IPS-18a (cell line): ENCODE data around the gene CSRP3.

Experiments used
- H3K27ac ChIP-seq: one replicate; pipeline ENCODE4 v1.5.1; 2013; ENCODE audit warnings: low read length
- H3K27me3 ChIP-seq: one replicate; pipeline ENCODE4 v1.6.1; 2013; ENCODE audit warnings: mild to moderate bottlenecking, low read length; ENCODE audit not compliant: control insufficient read depth, insufficient read depth
- H3K36me3 ChIP-seq: one replicate; pipeline ENCODE4 v1.6.1; 2013; ENCODE audit warnings: low read depth, low read length; ENCODE audit not compliant: control insufficient read depth
- H3K4me1 ChIP-seq: one replicate; pipeline ENCODE4 v1.6.1; 2013; ENCODE audit warnings: low read depth, low read length; ENCODE audit not compliant: control insufficient read depth
- H3K4me3 ChIP-seq: one replicate; pipeline ENCODE4 v1.5.1; 2013; ENCODE audit warnings: low read length
- H3K9ac ChIP-seq: one replicate; pipeline ENCODE4 v1.6.1; 2013; ENCODE audit warnings: mild to moderate bottlenecking, low read length, moderate library complexity
- H3K9me3 ChIP-seq: one replicate; pipeline ENCODE4 v1.6.1; 2013; ENCODE audit warnings: low read depth, low read length; ENCODE audit not compliant: control insufficient read depth

The CSRP3 gene

GRCh38 chr11:19220903-19221724 lies 19.3 kb upstream of the CSRP3 start:
- no peak overlapping the region for H3K4me3 ChIP-seq
- H3K36me3 ChIP-seq: peaks cover 27% of the 10 kb centered on the region
- no peaks in the 10 kb centered on the region for H3K9me3 ChIP-seq
- H3K27ac ChIP-seq: no peak overlapping the region
- H3K4me1 ChIP-seq: no peaks in the 10 kb centered on the region
- no peaks in the 10 kb centered on the region for H3K27me3 ChIP-seq
- H3K9ac ChIP-seq: no peak overlapping the region

GRCh38 chr11:19218786-19219460 lies 17.1 kb upstream of the CSRP3 start:
- peaks cover 8% of the 10 kb centered on the region for H3K36me3 ChIP-seq
- H3K9ac ChIP-seq: no peak overlapping the region
- no peak overlapping the region for H3K4me3 ChIP-seq
- H3K4me1 ChIP-seq: no peaks in the 10 kb centered on the region
- H3K27ac ChIP-seq: no peak overlapping the region
- H3K27me3 ChIP-seq: no peaks in the 10 kb centered on the region
- no peaks in the 10 kb centered on the region for H3K9me3 ChIP-seq

GRCh38 chr11:19218216-19218615 lies 16.4 kb upstream of the CSRP3 start:
- Histone ChIP-seq H3K4me1 (no peaks in the 10 kb centered on the region), H3K36me3 (peaks cover 2% of the 10 kb centered on the region), H3K27me3 (no peaks in the 10 kb centered on the region), H3K9ac (no peak overlapping the region), H3K27ac (no peak overlapping the region), H3K4me3 (no peak overlapping the region), H3K9me3 (no peaks in the 10 kb centered on the region)

GRCh38 chr11:19216709-19217374 lies 15.1 kb upstream of the CSRP3 start:
- Histone ChIP-seq H3K4me3 (no peak overlapping the region), H3K9ac (no peak overlapping the region), H3K4me1 (no peaks in the 10 kb centered on the region), H3K9me3 (no peaks in the 10 kb centered on the region), H3K27ac (no peak overlapping the region), H3K36me3 (no peaks in the 10 kb centered on the region), H3K27me3 (no peaks in the 10 kb centered on the region)

- Histone ChIP-seq H3K36me3 (no peaks in the 10 kb centered on the region), H3K4me1 (no peaks in the 10 kb centered on the region), H3K9ac (no peak overlapping the region), H3K9me3 (no peaks in the 10 kb centered on the region), H3K4me3 (no peak overlapping the region), H3K27me3 (no peaks in the 10 kb centered on the region), H3K27ac (no peak overlapping the region)
Measured at GRCh38 chr11:19216021-19216420, 14.2 kb upstream of the CSRP3 start.

- Histone ChIP-seq H3K9ac (no peak overlapping the region), H3K4me1 (no peaks in the 10 kb centered on the region), H3K4me3 (no peak overlapping the region), H3K27ac (no peak overlapping the region), H3K36me3 (no peaks in the 10 kb centered on the region), H3K9me3 (no peaks in the 10 kb centered on the region), H3K27me3 (no peaks in the 10 kb centered on the region)
Measured at GRCh38 chr11:19209617-19210370, 8.0 kb upstream of the CSRP3 start.

GRCh38 chr11:19208959-19209546 lies 7.3 kb upstream of the CSRP3 start:
- Histone ChIP-seq H3K4me3 (no peak overlapping the region), H3K36me3 (no peaks in the 10 kb centered on the region), H3K27ac (no peak overlapping the region), H3K4me1 (no peaks in the 10 kb centered on the region), H3K9me3 (no peaks in the 10 kb centered on the region), H3K27me3 (no peaks in the 10 kb centered on the region), H3K9ac (no peak overlapping the region)

- Histone ChIP-seq H3K9ac (no peak overlapping the region), H3K9me3 (no peaks in the 10 kb centered on the region), H3K27me3 (no peaks in the 10 kb centered on the region), H3K27ac (no peak overlapping the region), H3K4me1 (no peaks in the 10 kb centered on the region), H3K36me3 (no peaks in the 10 kb centered on the region), H3K4me3 (no peak overlapping the region)
Measured at GRCh38 chr11:19208181-19208580, 6.4 kb upstream of the CSRP3 start.

GRCh38 chr11:19204836-19205235 lies 3.1 kb upstream of the CSRP3 start:
- Histone ChIP-seq H3K36me3 (no peaks in the 10 kb centered on the region), H3K27ac (no peak overlapping the region), H3K9me3 (no peaks in the 10 kb centered on the region), H3K4me3 (no peak overlapping the region), H3K27me3 (no peaks in the 10 kb centered on the region), H3K9ac (no peak overlapping the region), H3K4me1 (no peaks in the 10 kb centered on the region)

GRCh38 chr11:19200410-19201201 lies 1.2 kb downstream of the CSRP3 start:
- H3K4me3 ChIP-seq: no peak overlapping the region
- no peak overlapping the region for H3K27ac ChIP-seq
- H3K9ac ChIP-seq: no peak overlapping the region
- H3K27me3 ChIP-seq: no peaks in the 10 kb centered on the region
- no peaks in the 10 kb centered on the region for H3K4me1 ChIP-seq
- H3K36me3 ChIP-seq: no peaks in the 10 kb centered on the region
- no peaks in the 10 kb centered on the region for H3K9me3 ChIP-seq
